GM12878 (cell line): Measurements from ENCODE around the gene CHST8. TPM values are rescaled to one million over a fixed set of nuclear protein-coding genes. Genes with fewer than 3 reads are reported as not detected.

Experiments
- ATAC-seq: fragments of 200-7000 bp; cut with Tn5 transposase; 3 replicates; pipeline ENCODE4 v1.9.1; 2020; ENCODE audit warnings: mild to moderate bottlenecking, moderate library complexity
- BruUV-seq: library from RNA; stranded (reverse); fragments of 400-500 nt; replicated peaks from 2 replicates; lab custom pipeline; 2021; lab: Mats Ljungman, UMichigan
- CTCF ChIA-PET: fragments of 300-600 bp; sonication (Branson Sonifier 250); formaldehyde crosslinking; extraction: SDS; loops from one replicate; lab custom pipeline; 2021; ENCODE audit warnings: inconsistent platforms; lab: Yijun Ruan, JAX
- POLR2A ChIA-PET: fragments of 350-600 bp; formaldehyde crosslinking; extraction: SDS; loops from one replicate; lab custom pipeline; 2021; ENCODE audit warnings: inconsistent platforms; lab: Charles Lee
- RAD21 ChIA-PET: fragments of 300-600 bp; sonication (Branson Sonifier 250); formaldehyde crosslinking; loops from one replicate; lab custom pipeline; 2023; ENCODE audit warnings: antibody characterized with exemption; ENCODE audit not compliant: unreplicated experiment; lab: Charles Lee
- SMC1A ChIA-PET: fragments of 300-600 bp; sonication (Branson Sonifier 250); formaldehyde crosslinking; loops from one replicate; lab custom pipeline; 2023; ENCODE audit not compliant: unreplicated experiment, uncharacterized antibody; lab: Charles Lee
- DNase-seq: peaks from one replicate; pipeline ENCODE4 v3.0.0-alpha.2; 2011; ENCODE audit warnings: low read depth, low spot score
- FAIRE-seq: peaks from 3 replicates; lab custom pipeline; 2011; peaks lifted over from hg19 to GRCh38; lab: Jason Lieb, UNC
- H2AFZ ChIP-seq: 2 replicates; pipeline ENCODE4 v1.6.0; 2011; ENCODE audit warnings: low read depth, low read length, control low read depth; ENCODE audit not compliant: control insufficient read depth
- H3K27ac ChIP-seq: 2 replicates; pipeline ENCODE4 v1.5.1; 2011; ENCODE audit warnings: control low read depth; ENCODE audit not compliant: control insufficient read depth, insufficient read depth
- H3K27me3 ChIP-seq, 2 experiments: replicated peaks in 1 of 2; 2 replicates each; pipeline versions ENCODE4 v1.6.0 to v1.6.1; 2011; ENCODE audit warnings: low read length in 1 of 2; ENCODE audit not compliant: control insufficient read depth in 2 of 2, insufficient read depth in 2 of 2
- H3K36me3 ChIP-seq, 2 experiments: 2 replicates each; pipeline ENCODE4 v1.5.1; 2011; ENCODE audit warnings: low read length in 1 of 2; ENCODE audit not compliant: control insufficient read depth in 2 of 2, insufficient read depth in 2 of 2
- H3K4me1 ChIP-seq: 2 replicates; pipeline ENCODE4 v1.6.1; 2011; ENCODE audit warnings: mild to moderate bottlenecking, low read length, moderate library complexity, mixed read lengths; ENCODE audit not compliant: control insufficient read depth, insufficient read depth
- H3K4me2 ChIP-seq: 2 replicates; pipeline ENCODE4 v1.6.0; 2011; ENCODE audit warnings: control low read depth; ENCODE audit not compliant: control insufficient read depth, insufficient read depth
- H3K4me3 ChIP-seq: fragments of 200-600 bp; sonication (generic); 2 replicates; pipeline ENCODE4 v1.5.1; 2016
- H3K79me2 ChIP-seq: 2 replicates; pipeline ENCODE4 v1.6.0; 2011; ENCODE audit warnings: low read length; ENCODE audit not compliant: control insufficient read depth, insufficient read depth
- H3K9ac ChIP-seq: 2 replicates; pipeline ENCODE4 v1.8.0; 2011; ENCODE audit warnings: low read length, control low read depth, mixed read lengths; ENCODE audit not compliant: control insufficient read depth, insufficient read depth
- H3K9me3 ChIP-seq: replicated peaks from 3 replicates; pipeline ENCODE4 v1.5.1; 2011; ENCODE audit warnings: mild to moderate bottlenecking, low read length; ENCODE audit not compliant: control insufficient read depth, insufficient read depth
- H4K20me1 ChIP-seq: 2 replicates; pipeline ENCODE4 v1.6.0; 2011; ENCODE audit not compliant: control insufficient read depth, insufficient read depth
- ASH2L ChIP-seq: fragments of 300-600, 200-600 bp; sonication (generic); IDR thresholded peaks from 2 replicates; pipeline ENCODE4 v1.6.1; 2017; ENCODE audit warnings: low read depth, mild to moderate bottlenecking, borderline replicate concordance
- ATF2 ChIP-seq: IDR thresholded peaks from 2 replicates; pipeline ENCODE4 v1.6.1; 2012; ENCODE audit warnings: low read length, inconsistent platforms
- BMI1 ChIP-seq: fragments of 450-650 bp; IDR thresholded peaks from 2 replicates; pipeline ENCODE4 v1.6.1; 2016; ENCODE audit warnings: mild to moderate bottlenecking, moderate library complexity, borderline replicate concordance
- DPF2 ChIP-seq: fragments of 450-650 bp; IDR thresholded peaks from 2 replicates; pipeline ENCODE4 v1.6.1; 2017; ENCODE audit warnings: mild to moderate bottlenecking
- EED ChIP-seq: sonication (generic); IDR thresholded peaks from 2 replicates; pipeline ENCODE4 v1.6.1; 2016; ENCODE audit warnings: antibody characterized with exemption, low read depth
- IRF5 ChIP-seq: fragments of 450-650 bp; IDR thresholded peaks from 2 replicates; pipeline ENCODE4 v1.6.1; 2017; ENCODE audit warnings: borderline replicate concordance
- MTA3 ChIP-seq: IDR thresholded peaks from 2 replicates; pipeline ENCODE4 v1.6.1; 2012; ENCODE audit warnings: low read length, inconsistent platforms, borderline replicate concordance
- MYB ChIP-seq: fragments of 150-350 bp; IDR thresholded peaks from 2 replicates; pipeline ENCODE4 v1.6.1; 2014; ENCODE audit warnings: mild to moderate bottlenecking, low read depth, low read length, borderline replicate concordance
- TCF3 ChIP-seq: IDR thresholded peaks from 2 replicates; pipeline ENCODE4 v1.6.1; 2012; ENCODE audit warnings: low read depth, mild to moderate bottlenecking, low read length, borderline replicate concordance; ENCODE audit not compliant: insufficient read depth
- ZNF24 ChIP-seq: fragments of 450-650 bp; IDR thresholded peaks from 2 replicates; pipeline ENCODE4 v1.6.1; 2017; ENCODE audit warnings: antibody characterized with exemption, mild to moderate bottlenecking
- WGBS: methylation state at CpG from one replicate; pipeline ENCODE4 v1.1.6; 2016; ENCODE audit warnings: low lambda C conversion rate; ENCODE audit not compliant: insufficient replicate concordance, insufficient coverage; ENCODE audit errors: missing lambda C conversion rate; 5-methylcytosine and 5-hydroxymethylcytosine counted together
- in situ Hi-C: fragments of 300-500 bp; cut with MboI; formaldehyde crosslinking; loops from 9 replicates; pipeline ENCODE4 v1.14.3; 2018; ENCODE audit warnings: mixed read lengths
- intact Hi-C: fragments of 100-400 bp; cut with micrococcal nuclease; formaldehyde crosslinking; loops from one replicate; pipeline ENCODE4 v1.14.2; 2022; ENCODE audit not compliant: unreplicated experiment
- polyA plus RNA-seq, 11 experiments: library from polyadenylated mRNA; depleted of rRNA in 4 of 11; unstranded in 6 of 11; stranded (reverse) in 5 of 11; fragments of >200 nt; fragmentation: Nextera tagmentation in 4 of 11; fragmentation: Illumina TruSeq in 1 of 11; extraction: Ambion mirVana in 4 of 11; extraction: Trizol in 1 of 11; gene quantifications; 1 replicate in 1 of 11; 2 replicates in 10 of 11; pipeline versions ENCODE4 v1.2.1 to v1.2.3, GENCODE V29; 2011 to 2016; ENCODE audit warnings: inconsistent platforms in 2 of 11, missing spikeins in 2 of 11, low read depth in 1 of 11
- total RNA-seq, 4 experiments: library from RNA; depleted of rRNA in 3 of 4; stranded (reverse); fragments of >200 nt in 3 of 4; fragmentation: Illumina TruSeq in 1 of 4; extraction: Trizol in 1 of 4; gene quantifications; 2 replicates each; pipeline versions ENCODE4 v1.2.1 to v1.2.3, GENCODE V29; 2013 to 2021
- TF ChIP-seq, protein P1 (sequence below): fragments of 450-650 bp; IDR thresholded peaks from 2 replicates; pipeline ENCODE4 v1.6.1; 2018; ENCODE audit warnings: borderline replicate concordance, mild to moderate bottlenecking; ENCODE audit not compliant: partially characterized antibody
- TF ChIP-seq, protein P2 (sequence below): IDR thresholded peaks from 2 replicates; pipeline ENCODE4 v1.6.1; 2012; ENCODE audit warnings: low read depth, low read length, improper control_type of control experiment

Gene CHST8
- total and polyA plus RNA-seq, 10 of the 15 experiments (the other 5 are each of a cell fraction or from before 2014, with no cell fraction given): 0.06 TPM; not detected in 9

- TF ChIP-seq, protein P1, sequence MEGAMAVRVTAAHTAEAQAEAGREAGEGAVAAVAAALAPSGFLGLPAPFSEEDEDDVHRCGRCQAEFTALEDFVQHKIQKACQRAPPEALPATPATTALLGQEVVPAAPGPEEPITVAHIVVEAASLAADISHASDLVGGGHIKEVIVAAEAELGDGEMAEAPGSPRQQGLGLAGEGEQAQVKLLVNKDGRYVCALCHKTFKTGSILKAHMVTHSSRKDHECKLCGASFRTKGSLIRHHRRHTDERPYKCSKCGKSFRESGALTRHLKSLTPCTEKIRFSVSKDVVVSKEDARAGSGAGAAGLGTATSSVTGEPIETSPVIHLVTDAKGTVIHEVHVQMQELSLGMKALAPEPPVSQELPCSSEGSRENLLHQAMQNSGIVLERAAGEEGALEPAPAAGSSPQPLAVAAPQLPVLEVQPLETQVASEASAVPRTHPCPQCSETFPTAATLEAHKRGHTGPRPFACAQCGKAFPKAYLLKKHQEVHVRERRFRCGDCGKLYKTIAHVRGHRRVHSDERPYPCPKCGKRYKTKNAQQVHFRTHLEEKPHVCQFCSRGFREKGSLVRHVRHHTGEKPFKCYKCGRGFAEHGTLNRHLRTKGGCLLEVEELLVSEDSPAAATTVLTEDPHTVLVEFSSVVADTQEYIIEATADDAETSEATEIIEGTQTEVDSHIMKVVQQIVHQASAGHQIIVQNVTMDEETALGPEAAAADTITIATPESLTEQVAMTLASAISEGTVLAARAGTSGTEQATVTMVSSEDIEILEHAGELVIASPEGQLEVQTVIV: no peak
- no peak for TF ChIP-seq MTA3
These were observed 44.2 kb downstream of the CHST8 start (continued) for GRCh38 chr19:33665776-33666595.

GRCh38 chr19:33667141-33667650, 45.4 kb downstream of the CHST8 start:
- FAIRE-seq (no peak), ATAC-seq (no peak), DNase-seq (no peak)
- H3K4me2 ChIP-seq: no peak overlapping the region
- ChIA-PET POLR2A (no interaction called here), RAD21 (no interaction called here), CTCF (no interaction called here), SMC1A (no interaction called here)
- in situ Hi-C loops (no loop called here), intact Hi-C loops (no loop called here)
- no peaks in the 10 kb centered on the region for H3K27me3 ChIP-seq
- no TSS peak for BruUV-seq
- H4K20me1 ChIP-seq: no peaks in the 10 kb centered on the region
- no peak for TF ChIP-seq BMI1
- TF ChIP-seq DPF2: no peak
- TF ChIP-seq, protein P2, sequence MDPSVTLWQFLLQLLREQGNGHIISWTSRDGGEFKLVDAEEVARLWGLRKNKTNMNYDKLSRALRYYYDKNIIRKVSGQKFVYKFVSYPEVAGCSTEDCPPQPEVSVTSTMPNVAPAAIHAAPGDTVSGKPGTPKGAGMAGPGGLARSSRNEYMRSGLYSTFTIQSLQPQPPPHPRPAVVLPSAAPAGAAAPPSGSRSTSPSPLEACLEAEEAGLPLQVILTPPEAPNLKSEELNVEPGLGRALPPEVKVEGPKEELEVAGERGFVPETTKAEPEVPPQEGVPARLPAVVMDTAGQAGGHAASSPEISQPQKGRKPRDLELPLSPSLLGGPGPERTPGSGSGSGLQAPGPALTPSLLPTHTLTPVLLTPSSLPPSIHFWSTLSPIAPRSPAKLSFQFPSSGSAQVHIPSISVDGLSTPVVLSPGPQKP: no peak
- no peak for TF ChIP-seq TCF3
- TF ChIP-seq ASH2L: no peak
- no peak for TF ChIP-seq EED
- TF ChIP-seq MYB: no peak
- no peak for TF ChIP-seq IRF5
- TF ChIP-seq ZNF24: no peak
- TF ChIP-seq ATF2: no peak
- no peaks in the 10 kb centered on the region for H3K9me3 ChIP-seq
- H2AFZ ChIP-seq: no peak overlapping the region
- WGBS: 55% methylated on average over 15 of the region's 15 CpGs
- H3K27ac ChIP-seq: no peak overlapping the region
- no peaks in the 10 kb centered on the region for H3K4me1 ChIP-seq
- no peaks in the 10 kb centered on the region for H3K79me2 ChIP-seq
- H3K9ac ChIP-seq: no peak overlapping the region
- H3K4me3 ChIP-seq: no peak overlapping the region
- no peaks in the 10 kb centered on the region for H3K36me3 ChIP-seq
